Measurements from ENCODE around the gene CENPT. TPM values are rescaled to one million over a fixed set of nuclear protein-coding genes. Genes with fewer than 3 reads are reported as not detected.

CENPT gene
- total RNA-seq, 1 donor from 2014 or later: 36.2 TPM

DNA sequence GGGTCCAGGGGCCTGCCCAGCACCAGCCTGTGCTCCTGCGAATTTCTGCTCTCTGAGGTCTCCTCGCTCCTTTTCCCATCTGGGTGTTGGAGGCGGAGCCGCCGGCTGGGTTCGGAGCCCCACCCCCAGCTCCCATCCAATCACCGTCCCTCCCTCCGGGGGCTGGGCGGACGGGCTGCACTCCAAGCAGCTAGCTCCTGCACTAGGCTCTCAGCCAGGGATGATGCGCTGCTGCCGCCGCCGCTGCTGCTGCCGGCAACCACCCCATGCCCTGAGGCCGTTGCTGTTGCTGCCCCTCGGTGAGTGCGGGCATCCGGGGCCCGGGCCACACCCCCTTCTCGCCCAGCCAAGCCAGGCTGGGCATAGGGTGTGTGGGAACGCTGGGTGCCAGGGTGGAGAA, 37.2 kb upstream of the CENPT start, which contains the start of gene NRN1L:
Gene NRN1L, plus strand, starts transcription at position 202 of the 400 bp plus-strand sequence. Its CDS starts 19 bp downstream, at position 221.
- TF ChIP-seq EZH2 (IDR thresholded peaks at IDR 0.05): no peak
- TF ChIP-seq, protein P1, sequence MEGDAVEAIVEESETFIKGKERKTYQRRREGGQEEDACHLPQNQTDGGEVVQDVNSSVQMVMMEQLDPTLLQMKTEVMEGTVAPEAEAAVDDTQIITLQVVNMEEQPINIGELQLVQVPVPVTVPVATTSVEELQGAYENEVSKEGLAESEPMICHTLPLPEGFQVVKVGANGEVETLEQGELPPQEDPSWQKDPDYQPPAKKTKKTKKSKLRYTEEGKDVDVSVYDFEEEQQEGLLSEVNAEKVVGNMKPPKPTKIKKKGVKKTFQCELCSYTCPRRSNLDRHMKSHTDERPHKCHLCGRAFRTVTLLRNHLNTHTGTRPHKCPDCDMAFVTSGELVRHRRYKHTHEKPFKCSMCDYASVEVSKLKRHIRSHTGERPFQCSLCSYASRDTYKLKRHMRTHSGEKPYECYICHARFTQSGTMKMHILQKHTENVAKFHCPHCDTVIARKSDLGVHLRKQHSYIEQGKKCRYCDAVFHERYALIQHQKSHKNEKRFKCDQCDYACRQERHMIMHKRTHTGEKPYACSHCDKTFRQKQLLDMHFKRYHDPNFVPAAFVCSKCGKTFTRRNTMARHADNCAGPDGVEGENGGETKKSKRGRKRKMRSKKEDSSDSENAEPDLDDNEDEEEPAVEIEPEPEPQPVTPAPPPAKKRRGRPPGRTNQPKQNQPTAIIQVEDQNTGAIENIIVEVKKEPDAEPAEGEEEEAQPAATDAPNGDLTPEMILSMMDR (IDR thresholded peaks at IDR 0.05): no peak
- TF ChIP-seq EZH2phosphoT487 (IDR thresholded peaks at IDR 0.05): no peak
- no peaks in the 10 kb centered on the region for H3K27me3 ChIP-seq
- DNase-seq (ENCODE audit: low spot score): peak; percentile 94
- peaks cover 33% of the 10 kb centered on the region for H3F3A ChIP-seq (ENCODE audit: low read depth)
- no peak within 1 kb of the TSS for H3K9ac ChIP-seq
- Mint-ChIP-seq H3K4me1 (peaks cover 4% of the 10 kb centered on the region), H3K36me3 (peaks cover 12% of the 10 kb centered on the region), H3K27me3 (ENCODE audit: insufficient read depth, low read depth) (no peaks in the 10 kb centered on the region), H3K27ac (peak within 1 kb of the TSS; percentile 5), H3K4me3 (no peak within 1 kb of the TSS), H3K9me3 (no peaks in the 10 kb centered on the region)
- H3K4me3 ChIP-seq: peak within 1 kb of the TSS; percentile 20
- peak within 1 kb of the TSS; percentile 72 for H3K4me2 ChIP-seq
- no peaks in the 10 kb centered on the region for H3K36me3 ChIP-seq
- no peak within 1 kb of the TSS for H3K27ac ChIP-seq
- H2AFZ ChIP-seq (replicated peaks): no peak within 1 kb of the TSS
- peaks cover 26% of the 10 kb centered on the region for H4K20me1 ChIP-seq (ENCODE audit: low read depth)
- no peaks in the 10 kb centered on the region for H3K79me2 ChIP-seq (ENCODE audit: low read depth)
- peaks cover 24% of the 10 kb centered on the region for H3K4me1 ChIP-seq
- no peaks in the 10 kb centered on the region for H3K9me3 ChIP-seq (ENCODE audit: low read depth)

DNA sequence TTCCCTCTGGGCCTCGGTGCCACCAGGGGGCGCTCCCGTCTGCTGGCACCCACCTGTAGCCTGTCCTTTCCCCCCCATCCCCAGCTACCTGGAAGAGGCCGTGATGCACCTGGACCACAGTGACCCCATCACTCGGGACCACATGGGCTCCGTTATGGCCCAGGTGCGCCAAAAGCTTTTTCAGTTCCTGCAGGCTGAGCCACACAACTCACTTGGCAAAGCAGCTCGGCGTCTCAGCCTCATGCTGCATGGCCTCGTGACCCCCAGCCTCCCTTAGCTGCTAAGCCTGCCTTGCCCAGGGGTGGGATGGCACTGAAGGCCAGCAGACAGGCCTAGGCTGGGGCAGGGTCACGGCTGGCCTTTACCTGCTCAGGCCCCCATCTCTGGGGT, 36.4 kb upstream of the CENPT start:
- H3K4me3 Mint-ChIP-seq: no peak overlapping the region
- H3K27ac ChIP-seq: no peak overlapping the region
- H3K27ac Mint-ChIP-seq: no peak overlapping the region
- H3F3A ChIP-seq (ENCODE audit: low read depth): peaks cover 32% of the 10 kb centered on the region
- TF ChIP-seq, protein P1 (IDR thresholded peaks at IDR 0.05): peak; percentile 86
- no peak for TF ChIP-seq EZH2phosphoT487 (IDR thresholded peaks at IDR 0.05)
- no peak overlapping the region for H3K9ac ChIP-seq
- no peak overlapping the region for H3K4me3 ChIP-seq
- H3K27me3 ChIP-seq: no peaks in the 10 kb centered on the region
- H3K36me3 ChIP-seq: no peaks in the 10 kb centered on the region
- peaks cover 26% of the 10 kb centered on the region for H4K20me1 ChIP-seq (ENCODE audit: low read depth)
- peaks cover 15% of the 10 kb centered on the region for H3K36me3 Mint-ChIP-seq
- H3K4me1 ChIP-seq: peaks cover 24% of the 10 kb centered on the region
- peak; percentile 78 for DNase-seq (ENCODE audit: low spot score)
- H3K9me3 Mint-ChIP-seq: no peaks in the 10 kb centered on the region
- H3K79me2 ChIP-seq (ENCODE audit: low read depth): no peaks in the 10 kb centered on the region
- H3K9me3 ChIP-seq (ENCODE audit: low read depth): no peaks in the 10 kb centered on the region
- peaks cover 2% of the 10 kb centered on the region for H3K27me3 Mint-ChIP-seq (ENCODE audit: insufficient read depth, low read depth)
- no peak overlapping the region for H2AFZ ChIP-seq (replicated peaks)
- H3K4me2 ChIP-seq: no peak overlapping the region
- H3K4me1 Mint-ChIP-seq: peaks cover 4% of the 10 kb centered on the region

DNA sequence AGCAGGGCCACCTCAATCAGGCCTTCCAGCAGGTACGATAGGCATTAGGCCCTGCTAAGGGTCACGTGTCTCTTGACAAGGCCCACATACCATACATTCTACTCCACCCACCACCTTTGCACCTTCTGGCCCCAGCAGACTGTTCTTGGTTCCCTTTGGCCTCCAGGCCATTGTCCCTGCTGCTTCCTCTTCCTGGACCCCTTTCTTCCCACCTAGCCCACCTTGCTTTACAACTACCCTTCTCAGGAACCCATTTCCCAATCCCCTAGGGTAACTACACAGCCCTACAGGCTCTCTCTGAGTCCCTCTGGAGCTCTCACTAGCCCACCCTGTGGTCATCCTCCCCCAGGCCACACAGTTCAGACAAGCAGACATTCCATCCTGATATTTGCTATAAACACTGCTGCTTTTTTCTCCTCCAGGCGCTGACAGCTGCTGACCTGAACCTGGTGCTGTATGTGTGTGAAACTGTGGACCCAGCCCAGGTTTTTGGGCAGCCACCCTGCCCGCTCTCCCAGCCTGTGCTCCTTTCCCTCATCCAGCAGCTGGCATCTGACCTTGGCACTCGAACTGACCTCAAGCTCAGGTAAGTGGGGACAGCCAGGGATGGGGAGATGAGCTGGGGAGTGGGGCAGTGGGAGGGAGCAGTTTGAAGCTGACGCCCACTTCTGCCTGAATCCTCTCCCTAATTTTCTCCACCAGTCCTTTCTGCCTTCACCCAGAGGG, 35.8 kb upstream of the CENPT start:
- no peak overlapping the region for H2AFZ ChIP-seq (replicated peaks)
- no peak overlapping the region for H3K27ac ChIP-seq
- H3K36me3 ChIP-seq: no peaks in the 10 kb centered on the region

More for the DNA sequence above, 35.8 kb upstream of the CENPT start:
- Mint-ChIP-seq H3K4me1 (peaks cover 4% of the 10 kb centered on the region), H3K9me3 (no peaks in the 10 kb centered on the region), H3K4me3 (no peak overlapping the region), H3K27me3 (ENCODE audit: insufficient read depth, low read depth) (peaks cover 2% of the 10 kb centered on the region), H3K27ac (peak overlapping the region; percentile 3), H3K36me3 (peaks cover 17% of the 10 kb centered on the region)
- peaks cover 26% of the 10 kb centered on the region for H4K20me1 ChIP-seq (ENCODE audit: low read depth)
- no peaks in the 10 kb centered on the region for H3K27me3 ChIP-seq
- no peak overlapping the region for H3K4me2 ChIP-seq
- H3K9me3 ChIP-seq (ENCODE audit: low read depth): no peaks in the 10 kb centered on the region
- TF ChIP-seq EZH2phosphoT487 (IDR thresholded peaks at IDR 0.05) (no peak), EZH2 (IDR thresholded peaks at IDR 0.05) (no peak)
- TF ChIP-seq, protein P1 (IDR thresholded peaks at IDR 0.05): no peak
- H3K4me3 ChIP-seq: no peak overlapping the region
- no peak for DNase-seq (ENCODE audit: low spot score)
- peaks cover 27% of the 10 kb centered on the region for H3F3A ChIP-seq (ENCODE audit: low read depth)
- peaks cover 18% of the 10 kb centered on the region for H3K4me1 ChIP-seq
- H3K9ac ChIP-seq: no peak overlapping the region
- no peaks in the 10 kb centered on the region for H3K79me2 ChIP-seq (ENCODE audit: low read depth)

Data from neural progenitor cell (in vitro differentiated cells).